Jurkat, Clone E6-1 (cell line): Measurements from ENCODE around the gene ZBBX. TPM values are rescaled to one million over a fixed set of nuclear protein-coding genes. Genes with fewer than 3 reads are reported as not detected.
"Not testable (repeated sequence)": the region's sequence is repeated elsewhere in the genome, so short reads cannot be mapped to it uniquely, and the experiment has no call there.

Source experiments
- DNase-seq: peaks from one replicate; pipeline ENCODE4 v3.0.0-alpha.2; 2011; ENCODE audit warnings: low read depth, low spot score
- H3K4me3 ChIP-seq: 2 replicates; pipeline ENCODE4 v1.5.1; 2011; ENCODE audit warnings: mild to moderate bottlenecking, low read length, control low read depth, moderate library complexity
- polyA plus RNA-seq: library from polyadenylated mRNA; unstranded; fragments of >200 nt; gene quantifications from one replicate; pipeline ENCODE4 v1.2.1, GENCODE V29; 2012; ENCODE audit warnings: missing spikeins; ENCODE audit not compliant: insufficient read length, insufficient read depth

Gene ZBBX, protein sequence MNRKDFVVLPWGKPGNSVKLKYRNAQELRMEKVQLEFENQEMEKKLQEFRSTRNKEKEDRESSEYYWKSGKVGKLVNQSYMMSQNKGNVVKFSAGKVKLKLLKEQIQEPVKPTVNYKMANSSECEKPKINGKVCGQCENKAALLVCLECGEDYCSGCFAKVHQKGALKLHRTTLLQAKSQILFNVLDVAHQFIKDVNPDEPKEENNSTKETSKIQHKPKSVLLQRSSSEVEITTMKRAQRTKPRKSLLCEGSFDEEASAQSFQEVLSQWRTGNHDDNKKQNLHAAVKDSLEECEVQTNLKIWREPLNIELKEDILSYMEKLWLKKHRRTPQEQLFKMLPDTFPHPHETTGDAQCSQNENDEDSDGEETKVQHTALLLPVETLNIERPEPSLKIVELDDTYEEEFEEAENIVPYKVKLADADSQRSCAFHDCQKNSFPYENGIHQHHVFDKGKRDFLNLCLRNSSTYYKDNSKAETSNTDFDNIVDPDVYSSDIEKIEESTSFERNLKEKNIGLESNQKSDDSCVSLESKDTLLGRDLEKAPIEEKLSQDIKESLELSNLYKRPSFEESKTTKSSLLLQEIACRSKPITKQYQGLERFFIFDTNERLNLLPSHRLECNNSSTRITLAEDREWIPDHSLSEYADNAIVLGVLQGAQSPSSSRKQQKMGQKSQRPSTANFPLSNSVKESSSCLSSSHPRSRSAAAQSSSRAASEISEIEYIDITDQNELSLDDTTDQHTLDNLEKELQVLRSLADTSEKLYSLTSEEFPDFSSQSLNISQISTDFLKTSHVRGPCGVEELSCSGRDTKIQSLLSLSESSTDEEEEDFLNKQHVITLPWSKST
- not detected for polyA plus RNA-seq

DNA sequence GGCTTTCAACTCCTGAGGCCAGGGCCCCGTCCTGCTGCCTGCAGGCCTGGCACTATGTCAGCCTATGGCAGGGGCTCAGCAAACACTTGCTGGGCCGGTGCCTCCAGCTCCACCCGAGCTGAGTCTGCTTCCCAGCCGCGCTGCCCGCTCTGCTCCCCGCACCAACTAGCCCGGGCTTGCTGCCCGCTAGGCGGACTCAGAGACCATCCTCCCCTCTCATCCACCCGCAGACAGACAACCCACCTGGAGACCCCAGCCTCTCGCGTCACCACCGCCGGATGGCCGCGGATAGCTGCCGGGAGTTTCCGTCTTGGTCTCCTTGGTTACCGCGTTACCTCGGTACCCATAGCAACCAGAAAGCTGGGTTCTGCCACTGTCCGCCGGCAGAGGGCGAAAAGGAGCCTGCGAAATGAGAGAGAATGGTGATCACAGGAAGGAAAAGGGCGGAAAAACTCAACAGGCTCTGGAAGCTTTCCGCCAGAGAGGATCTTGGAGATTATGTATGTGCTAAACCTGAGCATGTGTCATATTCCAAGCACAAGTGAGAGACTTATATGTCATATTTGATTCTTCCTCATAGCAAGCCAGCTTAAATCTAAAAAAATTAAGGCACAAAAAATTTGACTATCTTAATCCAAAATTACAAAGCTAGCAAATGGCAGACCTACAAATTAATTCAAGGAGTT is at the start of gene ZBBX:
TSS of gene ZBBX (minus strand) at position 294 of the 686 bp plus-strand sequence. CDS start 7,396 bp downstream, outside the sequence.
- peak; percentile 79 for DNase-seq
- peak within 1 kb of the TSS; percentile 44 for H3K4me3 ChIP-seq

DNA sequence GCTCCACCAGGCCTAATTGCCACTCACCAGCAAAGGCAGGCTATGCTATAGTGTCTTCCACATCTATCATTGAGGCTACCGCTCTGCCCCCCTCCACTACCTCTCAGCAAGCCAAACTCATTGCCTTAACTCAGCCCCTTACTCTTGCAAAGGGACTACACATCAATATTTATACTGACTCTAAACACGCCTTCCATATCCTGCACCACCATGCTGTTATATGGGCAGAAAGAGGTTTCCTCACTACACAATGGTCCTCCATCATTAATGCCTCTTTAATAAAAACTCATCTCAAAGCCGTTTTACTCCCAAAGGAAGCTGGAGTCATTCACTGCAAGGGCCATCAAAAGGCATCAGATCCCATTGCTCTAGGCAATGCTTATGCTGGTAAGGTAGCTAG is 46.9 kb upstream of the ZBBX start:
- H3K4me3 ChIP-seq, DNase-seq: not testable (repeated sequence)

DNA sequence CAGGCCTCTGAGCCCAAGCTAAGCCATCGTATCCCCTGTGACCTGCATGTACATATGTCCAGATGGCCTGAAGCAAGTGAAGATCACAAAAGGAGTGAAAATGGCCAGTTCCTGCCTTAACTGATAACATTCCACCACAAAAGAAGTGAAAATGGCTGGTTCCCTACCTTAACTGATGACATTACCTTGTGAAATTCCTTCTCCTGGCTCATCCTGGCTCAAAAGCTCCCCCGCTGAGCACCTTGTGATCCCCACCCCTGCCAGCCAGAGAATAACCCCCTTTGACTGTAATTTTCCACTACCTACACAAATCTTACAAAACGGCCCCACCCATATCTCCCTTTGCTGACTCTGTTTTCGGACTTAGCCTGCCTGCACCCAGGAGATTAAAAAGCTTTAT is 42.3 kb upstream of the ZBBX start:
- DNase-seq, H3K4me3 ChIP-seq: not testable (repeated sequence)

DNA sequence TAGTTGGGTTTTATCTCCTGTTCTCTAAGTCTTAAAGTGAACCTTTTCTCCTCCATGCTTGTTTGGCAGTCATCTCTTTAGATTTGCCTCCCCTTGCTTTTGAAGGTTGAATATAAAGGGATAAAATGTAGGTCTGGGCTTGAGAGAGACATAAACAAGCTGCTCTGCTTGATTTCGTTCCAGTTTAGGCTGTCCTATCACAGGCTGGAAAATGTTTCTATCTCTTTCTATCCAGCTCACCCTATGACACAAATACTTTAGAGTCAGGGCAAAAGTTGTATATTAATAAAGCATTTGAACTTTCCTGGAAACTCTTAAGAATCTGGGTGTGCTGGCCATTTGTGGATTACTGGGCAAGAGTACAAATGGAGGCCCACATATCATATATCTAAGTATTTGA is 29.5 kb upstream of the ZBBX start:
- no peak for DNase-seq
- H3K4me3 ChIP-seq, result no peak overlapping the region

DNA sequence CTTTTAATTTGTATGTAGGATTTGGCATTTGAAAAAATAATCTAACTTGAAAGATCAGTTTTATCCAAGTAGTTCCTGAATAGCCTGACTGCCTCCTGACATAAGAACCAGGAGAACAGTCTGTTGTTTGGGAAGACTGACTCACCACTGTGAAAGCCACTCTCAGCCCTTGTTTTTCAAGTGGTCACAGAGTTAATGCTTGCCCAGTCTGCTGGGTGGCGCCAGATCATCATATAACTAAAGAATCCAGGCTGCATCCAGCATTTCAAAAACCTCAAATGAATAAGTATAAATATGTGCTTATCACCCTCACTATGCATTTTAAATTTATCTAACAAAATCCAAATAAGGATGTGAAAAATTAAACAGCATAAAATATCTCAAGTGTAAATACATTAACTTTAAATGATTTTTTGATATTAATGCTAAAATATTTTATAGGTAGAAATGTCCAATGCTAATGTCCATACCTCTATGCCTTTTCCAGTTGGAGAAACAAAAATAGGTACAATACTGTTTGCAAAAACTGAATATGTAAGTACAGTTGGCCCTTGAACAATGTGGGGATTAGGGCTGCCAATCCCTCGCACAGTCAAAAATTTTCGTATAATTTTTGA is 26.9 kb upstream of the ZBBX start:
- H3K4me3 ChIP-seq, result no peak overlapping the region
- DNase-seq, result peak; percentile 10

DNA sequence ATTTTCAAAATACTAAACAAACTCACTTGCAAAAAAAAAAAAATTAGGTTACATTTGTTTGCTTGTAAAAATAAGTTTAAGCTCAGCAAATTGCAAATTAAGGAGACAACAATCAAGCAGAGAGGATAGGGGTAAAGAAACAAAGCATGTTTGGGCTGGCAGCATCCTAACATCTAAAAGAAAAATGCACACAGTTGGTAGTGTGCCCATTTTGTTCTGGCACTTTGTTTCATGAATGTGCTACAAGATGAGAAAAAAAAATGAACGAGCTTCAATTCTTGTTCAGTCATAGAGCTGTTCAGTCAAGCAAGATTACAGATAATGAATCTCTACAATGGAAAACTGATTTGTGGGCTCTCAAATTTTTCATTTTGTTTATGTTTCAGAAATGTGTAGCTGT is 17.7 kb upstream of the ZBBX start:
- no peak for DNase-seq
- no peak overlapping the region for H3K4me3 ChIP-seq

DNA sequence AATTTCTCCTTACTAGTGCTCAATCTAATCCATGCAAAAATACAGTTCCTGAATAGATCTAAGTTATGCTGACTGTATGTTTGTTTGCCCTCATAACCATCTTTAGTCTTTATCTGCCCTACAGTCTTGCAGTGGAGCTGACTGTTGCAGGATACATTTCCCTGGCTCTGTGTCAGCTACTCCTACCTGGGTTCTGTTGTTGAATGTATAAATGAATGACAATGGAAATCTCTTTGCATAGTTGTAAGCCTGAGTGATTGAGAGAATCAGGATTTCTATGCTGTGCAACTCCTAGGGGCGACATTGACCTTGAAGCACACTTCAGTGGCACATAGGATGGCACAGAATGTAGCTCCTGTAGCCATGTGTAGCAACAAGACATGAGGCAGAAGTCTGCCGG is 16.0 kb upstream of the ZBBX start:
- H3K4me3 ChIP-seq, result no peak overlapping the region
- DNase-seq, result no peak

DNA sequence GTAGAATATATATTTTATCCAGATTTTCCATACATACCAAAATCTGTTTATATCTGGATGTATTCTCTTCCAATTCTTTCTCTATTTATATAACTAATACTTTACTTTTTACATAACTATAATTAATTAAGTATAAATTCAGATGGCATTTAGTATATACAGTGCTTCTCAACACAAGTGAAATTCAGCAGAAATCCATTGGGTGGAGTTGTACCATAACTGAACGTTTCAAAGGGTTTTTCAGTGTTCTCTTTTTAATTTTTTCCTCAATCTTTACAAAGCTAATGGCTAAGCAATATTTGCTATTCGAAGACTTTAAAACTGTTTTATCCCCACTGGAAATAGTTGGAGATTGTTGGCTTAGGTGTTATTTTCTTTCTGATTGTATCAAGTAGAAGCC is 13.9 kb upstream of the ZBBX start:
- no peak for DNase-seq
- H3K4me3 ChIP-seq, result no peak overlapping the region

DNA sequence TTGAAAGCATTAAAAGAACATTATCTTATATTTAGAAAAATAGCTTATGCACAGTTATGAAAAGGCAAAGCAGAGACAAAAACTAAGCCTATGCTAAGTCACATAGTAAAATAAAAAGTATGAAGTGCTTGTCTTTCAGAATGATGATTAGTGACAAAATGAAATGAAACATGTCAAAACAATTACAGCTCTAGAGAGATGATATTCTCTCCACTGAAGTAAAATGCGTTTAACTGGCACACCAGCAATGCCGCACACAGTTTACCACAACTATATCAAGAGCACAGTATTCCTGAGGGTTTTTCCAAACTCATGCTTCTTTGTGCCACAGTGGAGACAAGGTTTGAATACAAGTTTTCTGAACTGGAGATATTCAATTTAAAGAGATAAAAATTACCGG is 2.1 kb upstream of the ZBBX start:
- no peak for DNase-seq

DNA sequence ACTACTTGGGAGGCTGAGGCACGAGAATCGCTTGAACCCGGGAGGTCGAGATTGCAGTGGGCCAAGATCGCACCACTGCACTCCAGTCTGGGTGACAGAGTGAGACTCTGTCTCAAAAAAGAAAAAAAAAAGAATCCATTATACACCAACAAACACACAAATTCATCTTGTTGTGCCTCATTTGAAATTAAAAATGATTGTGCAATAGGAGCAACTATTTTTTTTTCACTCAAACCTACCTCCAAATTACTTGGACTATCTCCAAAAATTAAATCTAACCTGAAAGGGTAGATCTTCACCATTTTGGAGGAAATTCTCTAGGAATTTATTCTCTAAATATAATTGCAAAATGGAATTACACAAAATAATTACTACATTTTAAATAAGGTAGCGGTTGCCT is 4.6 kb downstream of the ZBBX start:
- no peak overlapping the region for H3K4me3 ChIP-seq
- no peak for DNase-seq

More for the DNA sequence above, 2.1 kb upstream of the ZBBX start:
- no peak overlapping the region for H3K4me3 ChIP-seq

DNA sequence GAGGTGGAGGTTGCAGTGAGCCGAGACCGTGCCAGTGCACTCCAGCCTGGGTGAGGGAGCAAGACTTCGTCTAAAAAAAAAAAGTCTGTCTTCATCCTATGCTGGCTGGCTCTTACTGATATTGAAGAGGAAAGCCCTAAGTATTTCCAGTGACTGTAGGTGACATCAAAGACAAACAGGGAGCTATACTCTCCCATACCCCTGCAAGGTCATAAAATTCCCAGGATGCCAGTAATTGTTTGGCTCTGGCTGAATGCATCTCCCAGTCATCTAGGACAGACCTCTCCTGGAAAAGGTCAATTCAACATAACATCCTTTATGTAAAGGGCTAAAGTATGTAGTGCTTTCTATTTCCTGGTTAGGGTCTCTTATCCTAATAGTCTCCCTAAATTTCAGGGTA is 8.0 kb downstream of the ZBBX start:
- no peak for DNase-seq
- no peak overlapping the region for H3K4me3 ChIP-seq

DNA sequence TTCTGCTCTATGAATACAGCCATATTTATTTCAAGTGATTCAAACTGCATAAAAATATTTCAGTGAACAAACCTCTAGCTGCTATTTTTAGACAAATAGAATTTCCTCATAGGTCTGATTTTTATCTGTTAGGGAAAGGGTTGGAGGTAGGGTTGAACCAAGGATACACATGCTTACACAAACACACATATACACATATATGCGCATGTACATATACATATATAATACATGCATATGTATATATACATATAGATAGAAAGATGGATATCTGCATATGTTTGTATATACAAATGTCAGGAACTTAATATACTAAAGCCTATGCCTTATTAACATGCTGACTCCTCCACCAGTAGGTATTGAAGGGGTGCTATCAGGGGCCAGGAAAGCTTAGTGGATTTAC is 18.1 kb downstream of the ZBBX start:
- no peak overlapping the region for H3K4me3 ChIP-seq
- DNase-seq, result no peak

DNA sequence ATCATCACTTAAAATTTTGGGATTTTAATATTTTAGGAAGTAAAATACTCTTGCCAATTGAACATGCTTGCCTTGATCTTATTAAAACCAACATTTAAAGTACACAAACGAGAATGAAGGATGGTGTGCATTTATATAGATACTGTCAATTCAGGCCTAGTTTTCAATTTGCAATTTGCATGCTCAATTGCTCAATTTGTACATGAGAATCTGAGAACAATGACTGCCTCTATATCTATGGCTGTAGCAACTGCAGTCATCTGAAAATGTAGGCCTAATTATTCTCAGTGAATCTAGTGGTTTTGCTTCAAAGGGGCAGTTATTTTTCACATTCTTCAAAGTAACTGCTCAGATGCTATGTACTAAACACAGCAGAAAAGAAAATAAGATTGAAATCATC is 18.8 kb downstream of the ZBBX start:
- H3K4me3 ChIP-seq, result no peak overlapping the region
- no peak for DNase-seq

DNA sequence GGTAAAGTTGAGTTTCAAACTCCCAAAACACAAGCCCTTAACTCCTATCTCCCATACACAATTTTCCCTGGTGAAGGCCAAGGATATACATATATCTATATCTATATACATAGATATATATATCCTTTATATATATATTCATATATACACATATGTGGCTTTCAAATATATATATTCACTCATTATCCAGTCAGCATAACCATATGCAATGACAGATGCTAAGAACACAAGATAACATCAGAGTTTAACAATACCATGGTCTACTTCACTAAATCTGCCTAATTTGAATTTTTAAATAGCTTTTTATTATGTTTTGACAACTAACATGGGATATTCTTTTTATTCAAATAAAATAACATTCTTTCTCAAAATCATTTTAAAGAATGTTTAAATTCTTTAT is 24.7 kb downstream of the ZBBX start:
- H3K4me3 ChIP-seq, result no peak overlapping the region
- DNase-seq, result no peak

DNA sequence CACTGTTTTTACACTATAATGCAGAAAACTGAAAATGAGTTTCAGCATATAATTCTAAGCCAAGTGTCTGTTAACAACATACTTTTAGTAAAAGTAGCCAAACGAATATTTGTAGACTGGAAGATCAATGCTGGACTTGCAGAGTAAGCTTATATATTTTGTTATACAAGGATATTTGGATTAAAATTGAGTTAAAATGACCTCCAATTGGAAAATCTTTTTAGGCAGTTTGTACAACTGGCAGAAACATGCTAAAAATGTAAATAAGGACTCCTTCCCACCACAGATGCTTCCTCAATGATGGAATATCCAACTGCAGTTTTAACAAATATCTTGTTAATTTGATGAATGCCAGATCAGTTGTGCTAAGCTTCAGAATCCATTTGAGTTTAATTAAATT is 25.3 kb downstream of the ZBBX start:
- no peak overlapping the region for H3K4me3 ChIP-seq
- no peak for DNase-seq

DNA sequence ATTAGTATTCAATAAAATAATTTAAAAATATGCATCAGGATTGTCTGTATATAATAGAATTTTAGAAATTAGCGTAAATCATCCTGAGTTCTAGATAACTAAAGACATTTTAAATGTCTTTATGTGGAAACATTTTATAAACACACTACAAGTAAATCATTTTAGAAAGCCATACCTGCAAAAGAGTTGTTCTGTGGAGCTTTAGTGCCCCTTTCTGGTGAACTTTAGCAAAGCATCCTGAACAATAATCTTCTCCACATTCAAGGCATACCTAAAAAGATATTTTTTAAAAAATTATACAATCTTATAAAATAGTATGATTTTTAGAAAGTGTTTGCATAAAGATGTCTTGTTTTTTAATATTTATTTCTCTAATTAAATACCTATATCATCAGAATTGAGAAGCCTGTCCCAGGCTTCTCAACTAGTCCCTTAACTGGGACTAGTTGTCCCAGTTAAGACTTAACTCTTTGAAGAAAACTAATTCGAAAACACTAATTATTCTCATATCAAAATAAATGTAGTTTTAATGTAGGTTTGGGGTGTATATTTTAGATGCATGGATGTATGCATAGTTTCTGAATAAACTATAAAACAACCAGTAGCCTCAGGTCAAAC is 29.7 kb downstream of the ZBBX start:
- H3K4me3 ChIP-seq, result no peak overlapping the region
- peak; percentile 12 for DNase-seq

DNA sequence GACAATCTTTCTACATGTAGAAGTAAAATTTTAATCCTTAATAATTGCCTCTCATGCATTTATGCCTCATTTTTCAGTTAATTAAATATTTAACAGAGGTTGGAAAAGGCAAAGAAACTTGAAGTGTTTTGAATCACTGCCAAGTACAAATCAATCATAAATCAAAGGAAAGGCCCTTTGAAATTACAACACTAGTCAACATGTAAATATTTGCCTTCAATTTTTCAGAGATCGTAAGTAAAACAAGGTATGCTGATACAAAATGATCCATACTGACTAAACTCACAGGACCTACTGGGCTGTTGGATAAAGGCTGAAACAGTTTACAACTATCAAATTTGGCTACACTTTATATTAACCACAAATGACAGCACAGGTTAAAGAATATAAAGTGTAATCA is 33.9 kb downstream of the ZBBX start:
- DNase-seq, result no peak

DNA sequence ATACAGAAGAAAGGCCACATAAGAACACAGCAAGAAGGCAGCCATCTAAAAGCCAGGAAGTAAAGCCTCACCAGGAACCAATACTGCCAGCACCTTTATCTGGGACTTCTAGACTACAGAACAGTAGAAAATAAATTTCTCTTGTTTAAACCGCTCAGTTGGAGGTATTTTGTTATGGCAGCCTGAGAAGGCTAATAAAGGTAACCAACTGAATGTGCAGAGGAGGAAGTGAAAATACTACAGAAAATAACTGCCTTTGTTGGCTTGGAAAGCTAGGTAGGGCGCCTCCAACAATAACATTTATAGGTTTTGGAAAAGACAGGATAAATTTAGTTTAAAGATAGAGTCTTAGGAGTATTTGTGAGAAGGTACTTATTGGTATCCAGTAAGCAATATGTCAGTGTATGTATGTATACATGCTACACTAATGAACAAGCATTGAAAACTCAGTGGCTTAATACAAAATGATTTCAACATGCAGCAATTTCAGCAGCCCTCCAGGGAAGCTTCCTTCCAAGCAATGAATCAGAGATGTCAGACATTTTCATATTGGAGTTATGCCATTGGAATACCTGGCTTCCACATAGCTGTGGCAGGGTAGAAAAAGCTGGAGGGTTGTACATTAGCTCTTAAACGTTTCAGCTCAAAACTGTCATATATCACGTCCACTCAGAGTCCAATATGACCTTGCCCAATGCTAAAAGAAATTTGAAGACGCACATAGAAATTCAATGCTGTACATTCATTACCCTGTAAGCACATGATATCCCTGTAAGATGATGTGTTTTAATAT is 48.9 kb downstream of the ZBBX start:
- no peak overlapping the region for H3K4me3 ChIP-seq
- no peak for DNase-seq

More for the DNA sequence above, 33.9 kb downstream of the ZBBX start:
- no peak overlapping the region for H3K4me3 ChIP-seq
